ENCODE data around the gene MTAP. TPM values are rescaled to one million over a fixed set of nuclear protein-coding genes. Genes with fewer than 3 reads are reported as not detected.

Gene MTAP
- total RNA-seq, 2 experiments from 2014 or later, result 62.5 to 68.2 TPM

DNA sequence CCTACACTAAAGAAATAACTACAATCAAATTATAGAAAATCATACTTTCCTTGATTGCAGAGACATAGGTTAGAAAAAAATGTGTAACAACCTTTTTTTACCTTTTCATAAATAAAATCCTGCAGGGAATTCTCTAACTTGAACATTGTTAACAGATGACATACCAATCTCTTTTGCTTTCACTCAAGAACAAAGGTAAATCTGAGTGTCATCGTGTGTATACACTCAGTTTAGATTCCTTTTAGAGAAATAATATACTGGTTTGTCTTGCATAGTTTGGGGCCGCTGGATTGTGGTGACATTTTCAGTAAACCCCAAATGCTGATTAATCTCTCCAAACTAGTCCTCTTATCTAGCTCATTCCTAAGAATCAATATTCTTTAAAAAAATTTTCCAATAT, 20.8 kb upstream of the MTAP start:
- Mint-ChIP-seq H3K9me3 (ENCODE audit: insufficient read depth) (no peaks in the 10 kb centered on the region), H3K36me3 (ENCODE audit: low read depth) (no peaks in the 10 kb centered on the region), H3K4me1 (ENCODE audit: low read depth) (peaks cover 4% of the 10 kb centered on the region), H3K27me3 (ENCODE audit: low read depth) (peaks cover 14% of the 10 kb centered on the region), H3K4me3 (no peak overlapping the region), H3K27ac (no peak overlapping the region)
- CTCF ChIA-PET, result interaction anchor here (1.2 to 5.2 kb wide), 2 partner anchors 316 to 568 kb away, joined by 4 to 14 read pairs; no protein-coding TSS in a partner anchor
- DNase-seq (no peak), ATAC-seq (no peak)
- POLR2A ChIA-PET, result no interaction called here

DNA sequence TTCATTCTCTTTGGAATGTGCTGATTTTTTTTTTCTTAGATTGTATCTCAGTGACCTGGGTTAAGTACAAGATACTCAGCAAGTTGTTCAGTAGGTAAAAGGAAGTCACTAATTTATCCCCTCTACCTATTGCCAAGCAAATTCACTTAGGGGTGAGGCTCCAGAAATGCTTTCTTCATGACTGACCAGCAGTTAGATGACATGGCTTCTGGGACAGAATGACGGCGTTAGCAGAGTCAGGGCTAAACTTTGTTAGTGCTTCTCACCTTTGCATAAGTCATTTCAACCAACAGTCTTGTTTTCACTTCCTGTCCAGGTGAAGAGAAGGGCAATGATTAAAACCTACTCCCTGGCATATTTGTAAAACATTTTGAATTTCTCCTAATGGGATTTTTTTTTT, 20.2 kb upstream of the MTAP start:
- H3K27ac Mint-ChIP-seq, result no peak overlapping the region
- H3K27me3 Mint-ChIP-seq (ENCODE audit: low read depth), result peaks cover 18% of the 10 kb centered on the region
- peaks cover 4% of the 10 kb centered on the region for H3K4me1 Mint-ChIP-seq (ENCODE audit: low read depth)
- ATAC-seq (no peak), DNase-seq (no peak)
- H3K4me3 Mint-ChIP-seq, result no peak overlapping the region
- no peaks in the 10 kb centered on the region for H3K9me3 Mint-ChIP-seq (ENCODE audit: insufficient read depth)
- ChIA-PET CTCF (interaction anchor here (5.2 kb wide), 1 partner anchor 317 kb away, joined by 14 read pairs; no protein-coding TSS in a partner anchor), POLR2A (no interaction called here)
- H3K36me3 Mint-ChIP-seq (ENCODE audit: low read depth), result no peaks in the 10 kb centered on the region

GRCh38 chr9:21788752-21789151, 13.7 kb upstream of the MTAP start:
- DNase-seq, result no peak
- Mint-ChIP-seq H3K4me3 (no peak overlapping the region), H3K27ac (no peak overlapping the region), H3K4me1 (ENCODE audit: low read depth) (peaks cover 6% of the 10 kb centered on the region), H3K9me3 (ENCODE audit: insufficient read depth) (no peaks in the 10 kb centered on the region), H3K36me3 (ENCODE audit: low read depth) (no peaks in the 10 kb centered on the region), H3K27me3 (ENCODE audit: low read depth) (peaks cover 29% of the 10 kb centered on the region)
- ChIA-PET POLR2A (no interaction called here), CTCF (interaction anchor here (0.6 to 2.8 kb wide), 30 partner anchors 9 to 606 kb away, joined by 3 to 40 read pairs (median 4); no protein-coding TSS in a partner anchor)
- ATAC-seq, result no peak

DNA sequence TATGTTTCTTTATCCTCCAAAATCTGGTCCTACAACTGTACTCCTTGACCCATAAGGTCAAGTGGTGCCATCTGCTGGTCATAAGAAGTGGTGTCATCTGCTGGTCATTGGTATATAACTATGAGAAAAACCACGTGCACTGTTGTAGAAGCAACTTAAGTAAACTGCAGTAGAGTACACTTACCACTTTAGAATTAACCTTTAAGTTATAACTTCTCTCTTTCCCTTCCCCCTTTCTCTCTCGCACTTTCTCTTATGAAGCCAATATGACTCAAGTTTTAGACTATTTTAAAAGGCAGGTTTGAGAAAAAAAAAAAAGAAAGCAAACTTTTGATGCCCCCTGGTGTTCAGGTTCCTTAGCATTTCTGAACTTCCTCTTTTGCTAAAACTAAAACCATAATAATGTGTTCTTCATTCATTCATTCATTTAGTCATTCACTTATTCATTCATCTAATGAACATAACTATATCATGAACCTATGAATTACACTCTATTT, 12.8 kb upstream of the MTAP start:
- DNase-seq (peak; percentile 71), ATAC-seq (peak; percentile 97)
- peak overlapping the region; percentile 69 for H3K4me3 Mint-ChIP-seq
- CTCF ChIA-PET, result interaction anchor here (0.7 to 2.8 kb wide), 14 partner anchors 10 to 463 kb away, joined by 3 to 40 read pairs (median 8); no protein-coding TSS in a partner anchor
- H3K4me1 Mint-ChIP-seq (ENCODE audit: low read depth), result peaks cover 6% of the 10 kb centered on the region
- no peaks in the 10 kb centered on the region for H3K9me3 Mint-ChIP-seq (ENCODE audit: insufficient read depth)
- H3K27ac Mint-ChIP-seq, result no peak overlapping the region
- POLR2A ChIA-PET, result no interaction called here
- H3K36me3 Mint-ChIP-seq (ENCODE audit: low read depth), result no peaks in the 10 kb centered on the region
- peaks cover 25% of the 10 kb centered on the region for H3K27me3 Mint-ChIP-seq (ENCODE audit: low read depth)

GRCh38 chr9:21795483-21795882, 7.0 kb upstream of the MTAP start:
- Mint-ChIP-seq H3K27me3 (ENCODE audit: low read depth) (peaks cover 44% of the 10 kb centered on the region), H3K27ac (no peak overlapping the region)
- ATAC-seq, result no peak

DNA sequence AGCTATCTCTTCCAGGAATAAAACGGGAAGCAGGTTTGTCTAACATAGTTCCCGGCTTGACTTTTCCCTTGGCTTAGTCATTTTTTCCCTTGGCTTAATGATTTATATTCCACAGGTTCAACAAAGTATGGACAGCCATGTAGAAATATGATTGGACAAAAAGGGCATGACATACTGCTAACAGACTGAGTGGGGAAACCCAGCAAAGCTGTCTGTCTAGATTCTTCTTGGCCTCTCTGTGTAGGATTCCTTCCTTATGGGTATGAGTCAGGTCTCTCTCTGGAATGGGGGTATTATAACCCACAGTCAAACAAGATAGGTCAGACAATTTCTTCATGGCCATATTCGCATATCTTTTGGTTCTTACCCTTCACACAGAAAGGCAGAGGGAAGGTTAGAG, 5.7 kb upstream of the MTAP start:
- H3K4me3 Mint-ChIP-seq, result no peak overlapping the region
- no peak overlapping the region for H3K27ac Mint-ChIP-seq
- H3K9me3 Mint-ChIP-seq (ENCODE audit: insufficient read depth), result no peaks in the 10 kb centered on the region
- no peak for DNase-seq
- no peak for ATAC-seq
- peaks cover 9% of the 10 kb centered on the region for H3K4me1 Mint-ChIP-seq (ENCODE audit: low read depth)
- ChIA-PET POLR2A (no interaction called here), CTCF (interaction anchor here (1.0 kb wide), 2 partner anchors 17 to 241 kb away, joined by 3 read pairs; no protein-coding TSS in a partner anchor)
- no peaks in the 10 kb centered on the region for H3K36me3 Mint-ChIP-seq (ENCODE audit: low read depth)
- H3K27me3 Mint-ChIP-seq (ENCODE audit: low read depth), result peaks cover 43% of the 10 kb centered on the region

More at GRCh38 chr9:21795483-21795882, 7.0 kb upstream of the MTAP start:
- POLR2A ChIA-PET, result interaction anchor here (0.6 kb wide), 1 partner anchor 332 kb away, joined by 3 read pairs; no protein-coding TSS in a partner anchor
- Mint-ChIP-seq H3K4me1 (ENCODE audit: low read depth) (peaks cover 4% of the 10 kb centered on the region), H3K4me3 (no peak overlapping the region), H3K9me3 (ENCODE audit: insufficient read depth) (no peaks in the 10 kb centered on the region), H3K36me3 (ENCODE audit: low read depth) (no peaks in the 10 kb centered on the region)
- CTCF ChIA-PET, result interaction anchor here (1.6 to 1.8 kb wide), 2 partner anchors 361 to 559 kb away, joined by 3 to 5 read pairs; no protein-coding TSS in a partner anchor
- no peak for DNase-seq

GRCh38 chr9:21800931-21801682, 1.3 kb upstream of the MTAP start:
- DNase-seq (no peak), ATAC-seq (no peak)
- ChIA-PET CTCF (interaction anchor here (3.4 kb wide), 1 partner anchor 12 kb away, joined by 15 read pairs; no protein-coding TSS in a partner anchor), POLR2A (interaction anchor here (0.6 kb wide), 1 partner anchor 88 kb away, joined by 4 read pairs; no protein-coding TSS in a partner anchor)
- H3K9me3 Mint-ChIP-seq (ENCODE audit: insufficient read depth), result no peaks in the 10 kb centered on the region
- H3K36me3 Mint-ChIP-seq (ENCODE audit: low read depth), result peaks cover 29% of the 10 kb centered on the region
- H3K4me1 Mint-ChIP-seq (ENCODE audit: low read depth), result peaks cover 35% of the 10 kb centered on the region
- H3K27ac Mint-ChIP-seq, result peak overlapping the region; percentile 1
- H3K27me3 Mint-ChIP-seq (ENCODE audit: low read depth), result peaks cover 35% of the 10 kb centered on the region
- H3K4me3 Mint-ChIP-seq, result peak overlapping the region; percentile 99

- Mint-ChIP-seq H3K9me3 (ENCODE audit: insufficient read depth) (no peaks in the 10 kb centered on the region), H3K36me3 (ENCODE audit: low read depth) (peaks cover 34% of the 10 kb centered on the region), H3K27ac (peak overlapping the region; percentile 99), H3K4me3 (peak overlapping the region; percentile 99), H3K27me3 (ENCODE audit: low read depth) (peaks cover 28% of the 10 kb centered on the region), H3K4me1 (ENCODE audit: low read depth) (peaks cover 39% of the 10 kb centered on the region)
- ATAC-seq (peak; percentile 34), DNase-seq (peak; percentile 33)
- ChIA-PET CTCF (interaction anchor here (1.3 to 3.4 kb wide), 2 partner anchors 11 to 236 kb away, joined by 5 to 15 read pairs; no protein-coding TSS in a partner anchor), POLR2A (interaction anchor here (0.6 kb wide), 1 partner anchor 87 kb away, joined by 4 read pairs; no protein-coding TSS in a partner anchor)
Observed at GRCh38 chr9:21801683-21802417, 586 bp upstream of the MTAP start.

DNA sequence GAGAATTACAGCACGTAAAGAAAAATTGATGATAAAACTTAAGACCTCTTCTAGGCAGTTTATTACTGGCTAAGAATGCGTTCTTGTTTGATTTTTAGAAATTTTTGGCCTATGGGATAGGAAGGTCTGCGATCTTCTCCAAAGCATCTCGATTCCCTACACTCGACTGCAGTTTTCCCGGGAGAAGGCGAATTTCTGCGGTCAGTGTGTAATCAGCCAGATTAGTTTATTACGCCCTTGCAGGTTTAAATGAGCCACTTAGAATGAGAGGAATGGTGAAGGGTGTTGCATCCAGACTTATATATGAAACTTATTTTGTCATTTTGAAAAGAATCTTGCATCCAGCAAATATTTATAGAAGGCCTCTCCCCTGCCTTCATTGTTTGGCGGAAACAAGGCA, 1.2 kb downstream of the MTAP start:
- CTCF ChIA-PET, result interaction anchor here (0.8 to 2.6 kb wide), 3 partner anchors 9 to 234 kb away, joined by 3 to 20 read pairs (median 5); no protein-coding TSS in a partner anchor
- POLR2A ChIA-PET, result interaction anchor here (1.0 kb wide), 2 partner anchors 117 to 199 kb away, joined by 3 read pairs; no protein-coding TSS in a partner anchor
- peak overlapping the region; percentile 99 for H3K4me3 Mint-ChIP-seq
- H3K36me3 Mint-ChIP-seq (ENCODE audit: low read depth), result peaks cover 41% of the 10 kb centered on the region
- peaks cover 13% of the 10 kb centered on the region for H3K27me3 Mint-ChIP-seq (ENCODE audit: low read depth)
- no peak for DNase-seq
- H3K4me1 Mint-ChIP-seq (ENCODE audit: low read depth), result peaks cover 45% of the 10 kb centered on the region
- no peaks in the 10 kb centered on the region for H3K9me3 Mint-ChIP-seq (ENCODE audit: insufficient read depth)
- ATAC-seq, result no peak
- peak overlapping the region; percentile 99 for H3K27ac Mint-ChIP-seq

DNA sequence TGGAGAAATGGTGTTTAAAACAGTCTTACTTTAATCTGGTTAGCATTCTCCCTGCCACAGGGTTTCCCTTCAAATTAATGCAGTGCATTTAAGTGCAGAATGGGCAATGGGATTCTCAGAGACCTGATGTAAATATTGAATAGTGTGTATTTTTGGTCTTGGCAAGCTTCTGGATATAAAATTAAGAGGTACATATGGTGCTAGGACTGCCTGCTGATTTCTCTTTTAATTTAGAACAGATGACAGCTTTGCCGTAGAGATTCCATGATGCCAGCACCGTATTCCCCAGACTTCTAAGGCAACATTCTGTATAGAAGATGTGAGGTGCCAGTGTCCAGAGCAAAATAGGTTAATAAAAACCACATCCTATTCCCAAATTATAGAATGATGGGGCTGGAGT, 1.9 kb downstream of the MTAP start:
- DNase-seq (no peak), ATAC-seq (no peak)
- H3K4me1 Mint-ChIP-seq (ENCODE audit: low read depth), result peaks cover 46% of the 10 kb centered on the region
- H3K9me3 Mint-ChIP-seq (ENCODE audit: insufficient read depth), result no peaks in the 10 kb centered on the region
- peaks cover 44% of the 10 kb centered on the region for H3K36me3 Mint-ChIP-seq (ENCODE audit: low read depth)
- no peak overlapping the region for H3K27ac Mint-ChIP-seq
- ChIA-PET POLR2A (no interaction called here), CTCF (interaction anchor here (1.1 to 2.6 kb wide), 2 partner anchors 8 to 435 kb away, joined by 5 to 20 read pairs; no protein-coding TSS in a partner anchor)
- peak overlapping the region; percentile 99 for H3K4me3 Mint-ChIP-seq
- peaks cover 13% of the 10 kb centered on the region for H3K27me3 Mint-ChIP-seq (ENCODE audit: low read depth)

DNA sequence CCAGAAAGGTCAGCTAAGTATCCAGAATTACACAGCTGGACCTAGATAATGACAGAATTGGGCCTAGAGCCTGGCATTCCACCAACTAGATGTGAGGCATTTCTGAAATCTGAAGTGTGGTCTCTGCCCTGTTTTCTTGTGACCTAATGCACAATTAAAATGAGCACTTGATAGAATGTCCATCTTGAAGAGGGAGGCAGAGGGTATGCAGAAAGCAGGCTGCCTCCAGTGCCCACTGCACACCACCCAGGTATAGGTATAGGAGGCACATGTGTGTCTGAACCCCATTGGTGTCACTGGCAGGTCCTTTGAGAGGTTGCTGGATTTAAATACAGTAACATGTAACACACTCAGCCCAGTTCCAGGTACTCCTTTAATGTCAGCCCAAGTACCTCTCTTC, 2.4 kb downstream of the MTAP start:
- Mint-ChIP-seq H3K36me3 (ENCODE audit: low read depth) (peaks cover 45% of the 10 kb centered on the region), H3K27ac (peak overlapping the region; percentile 58)
- POLR2A ChIA-PET, result no interaction called here

More for the DNA sequence above, 2.4 kb downstream of the MTAP start:
- H3K4me1 Mint-ChIP-seq (ENCODE audit: low read depth), result peaks cover 47% of the 10 kb centered on the region
- CTCF ChIA-PET, result interaction anchor here (1.1 to 2.6 kb wide), 3 partner anchors 8 to 434 kb away, joined by 5 to 20 read pairs (median 5); partner anchors contain the start of gene CDKN2B
- ATAC-seq (no peak), DNase-seq (no peak)
- H3K9me3 Mint-ChIP-seq (ENCODE audit: insufficient read depth), result no peaks in the 10 kb centered on the region
- peaks cover 10% of the 10 kb centered on the region for H3K27me3 Mint-ChIP-seq (ENCODE audit: low read depth)
- no peak overlapping the region for H3K4me3 Mint-ChIP-seq

All from activated CD8-positive, alpha-beta T cell treated with anti-CD3 and anti-CD28 coated beads, Interleukin-2, amount 10 ng/mL, durations not matched to agents 7 days and 5 days (primary cell).